ENCODE data around the gene MSI2.

Gene MSI2

GRCh38 chr17:57484826-57485565, 228.7 kb downstream of the MSI2 start:
- no peak for DNase-seq (ENCODE audit: low read depth)
- no peak overlapping the region for H3K4me3 ChIP-seq (ENCODE audit: low read depth, low read length)

GRCh38 chr17:57485566-57485865, 229.2 kb downstream of the MSI2 start:
- no peak for TF ChIP-seq CTCF (IDR thresholded peaks at IDR 0.05; ENCODE audit: insufficient read depth, low read depth, low read length, missing control alignments)
- no peak overlapping the region for H3K4me3 ChIP-seq (ENCODE audit: low read depth, low read length)
- DNase-seq (ENCODE audit: low read depth): no peak

More at GRCh38 chr17:57484826-57485565, 228.7 kb downstream of the MSI2 start:
- no peak for TF ChIP-seq CTCF (IDR thresholded peaks at IDR 0.05; ENCODE audit: insufficient read depth, low read depth, low read length, missing control alignments)

- no peak for TF ChIP-seq CTCF (IDR thresholded peaks at IDR 0.05; ENCODE audit: insufficient read depth, low read depth, low read length, missing control alignments)
These were observed 229.9 kb downstream of the MSI2 start for GRCh38 chr17:57485916-57486881.

GRCh38 chr17:57486882-57487301, 230.6 kb downstream of the MSI2 start:
- TF ChIP-seq CTCF (IDR thresholded peaks at IDR 0.05; ENCODE audit: insufficient read depth, low read depth, low read length, missing control alignments): no peak
- DNase-seq (ENCODE audit: low read depth): peak; percentile 21
- H3K4me3 ChIP-seq (ENCODE audit: low read depth, low read length): no peak overlapping the region

More at GRCh38 chr17:57485916-57486881, 229.9 kb downstream of the MSI2 start:
- peak; percentile 30 for DNase-seq (ENCODE audit: low read depth)
- H3K4me3 ChIP-seq (ENCODE audit: low read depth, low read length): no peak overlapping the region

- DNase-seq (ENCODE audit: low read depth): peak; percentile 22
- TF ChIP-seq CTCF (IDR thresholded peaks at IDR 0.05; ENCODE audit: insufficient read depth, low read depth, low read length, missing control alignments): no peak
- no peak overlapping the region for H3K4me3 ChIP-seq (ENCODE audit: low read depth, low read length)
These were observed 231.2 kb downstream of the MSI2 start for GRCh38 chr17:57487573-57487972.

- no peak overlapping the region for H3K4me3 ChIP-seq (ENCODE audit: low read depth, low read length)
- no peak for TF ChIP-seq CTCF (IDR thresholded peaks at IDR 0.05; ENCODE audit: insufficient read depth, low read depth, low read length, missing control alignments)
- no peak for DNase-seq (ENCODE audit: low read depth)
These were observed 232.5 kb downstream of the MSI2 start for GRCh38 chr17:57488856-57489255.
